Measurements from ENCODE around the gene AK8.
A peak's percentile ranks its signal among the peaks of the same experiment; 100 is the strongest.

The AK8 gene

GRCh38 chr9:132780230-132781007, 97.7 kb downstream of the AK8 start:
- Histone ChIP-seq H4K8ac (ENCODE audit: low read depth, low read length) (no peak overlapping the region), H2AK5ac (ENCODE audit: low read depth, low read length) (no peak overlapping the region), H3K79me1 (ENCODE audit: low read depth, low read length) (peaks cover 2% of the 10 kb centered on the region), H3K18ac (ENCODE audit: low read length) (no peak overlapping the region), H3K9me3 (replicated peaks in 1 of 2; ENCODE audit: control insufficient read depth in 2 of 2, insufficient read depth in 1 of 2, low read depth in 1 of 2, low read length in 2 of 2) (no peaks in the 10 kb centered on the region), H2BK120ac (ENCODE audit: low read depth, low read length) (no peak overlapping the region), H3K27me3 (ENCODE audit: control insufficient read depth in 3 of 3, insufficient read depth in 3 of 3, low read depth in 1 of 3, low read length in 3 of 3) (no peaks in the 10 kb centered on the region), H3K23ac (ENCODE audit: low read depth, low read length, poor library complexity) (no peak overlapping the region), H2BK15ac (ENCODE audit: low read length) (no peak overlapping the region), H3K36me3 (replicated peaks in 1 of 2; ENCODE audit: control insufficient read depth in 2 of 2, insufficient read depth in 2 of 2, low read length in 2 of 2) (no peaks in the 10 kb centered on the region), H3K4me1 (ENCODE audit: control insufficient read depth in 2 of 2, insufficient read depth in 1 of 2, low read depth in 1 of 2, low read length in 2 of 2) (peaks cover 0 to 5% of the 10 kb centered on the region in 2 donors), H2BK12ac (ENCODE audit: low read length) (no peak overlapping the region), H3K4me2 (ENCODE audit: insufficient read depth, low read length, poor library complexity, severe bottlenecking) (no peak overlapping the region), H3K14ac (ENCODE audit: low read length) (no peak overlapping the region), H2AFZ (ENCODE audit: low read length) (no peak overlapping the region), H4K91ac (ENCODE audit: low read depth, low read length, poor library complexity) (no peak overlapping the region), H3K9ac (ENCODE audit: low read depth, low read length, poor library complexity) (no peak overlapping the region), H2BK5ac (ENCODE audit: low read length) (no peak overlapping the region), H3K27ac (replicated peaks; ENCODE audit: low read length) (no peak overlapping the region), H3K4ac (ENCODE audit: low read length) (no peak overlapping the region), H3K4me3 (ENCODE audit: low read length in 2 of 2) (no peak overlapping the region)
- no peak for DNase-seq (ENCODE audit: low spot score)
- WGBS, 2 donors (ENCODE audit: extremely low coverage in 2 of 2, insufficient read length in 2 of 2, insufficient replicate concordance in 1 of 2) = no CpG with 5 or more reads among the region's 8 CpGs

GRCh38 chr9:132776891-132777290, 101.2 kb downstream of the AK8 start:
- Histone ChIP-seq H3K4me1 (ENCODE audit: control insufficient read depth in 2 of 2, insufficient read depth in 1 of 2, low read depth in 1 of 2, low read length in 2 of 2) (peaks cover 0 to 5% of the 10 kb centered on the region in 2 donors), H4K8ac (ENCODE audit: low read depth, low read length) (no peak overlapping the region), H3K9ac (ENCODE audit: low read depth, low read length, poor library complexity) (no peak overlapping the region), H3K9me3 (replicated peaks in 1 of 2; ENCODE audit: control insufficient read depth in 2 of 2, insufficient read depth in 1 of 2, low read depth in 1 of 2, low read length in 2 of 2) (peaks cover 0 to 3% of the 10 kb centered on the region in 2 donors), H3K79me1 (ENCODE audit: low read depth, low read length) (peaks cover 2% of the 10 kb centered on the region), H4K91ac (ENCODE audit: low read depth, low read length, poor library complexity) (no peak overlapping the region), H3K18ac (ENCODE audit: low read length) (no peak overlapping the region), H2AFZ (ENCODE audit: low read length) (no peak overlapping the region), H3K4me2 (ENCODE audit: insufficient read depth, low read length, poor library complexity, severe bottlenecking) (no peak overlapping the region), H3K27ac (replicated peaks; ENCODE audit: low read length) (no peak overlapping the region), H3K4me3 (ENCODE audit: low read length in 2 of 2) (no peak overlapping the region), H2BK5ac (ENCODE audit: low read length) (no peak overlapping the region), H3K36me3 (replicated peaks in 1 of 2; ENCODE audit: control insufficient read depth in 2 of 2, insufficient read depth in 2 of 2, low read length in 2 of 2) (no peaks in the 10 kb centered on the region), H2BK120ac (ENCODE audit: low read depth, low read length) (no peak overlapping the region), H3K27me3 (ENCODE audit: control insufficient read depth in 3 of 3, insufficient read depth in 3 of 3, low read depth in 1 of 3, low read length in 3 of 3) (no peaks in the 10 kb centered on the region), H2BK15ac (ENCODE audit: low read length) (no peak overlapping the region), H3K4ac (ENCODE audit: low read length) (no peak overlapping the region), H3K14ac (ENCODE audit: low read length) (no peak overlapping the region), H2AK5ac (ENCODE audit: low read depth, low read length) (no peak overlapping the region), H3K23ac (ENCODE audit: low read depth, low read length, poor library complexity) (no peak overlapping the region), H2BK12ac (ENCODE audit: low read length) (no peak overlapping the region)
- no peak for DNase-seq (ENCODE audit: low spot score)
- WGBS, 2 donors (ENCODE audit: extremely low coverage in 2 of 2, insufficient read length in 2 of 2, insufficient replicate concordance in 1 of 2) = no CpG with 5 or more reads among the region's 6 CpGs

GRCh38 chr9:132776268-132776667, 101.8 kb downstream of the AK8 start:
- no peak overlapping the region for H3K14ac ChIP-seq (ENCODE audit: low read length)
- H3K9ac ChIP-seq (ENCODE audit: low read depth, low read length, poor library complexity) = peak overlapping the region; percentile 68
- H2BK120ac ChIP-seq (ENCODE audit: low read depth, low read length) = no peak overlapping the region
- peaks cover 0 to 3% of the 10 kb centered on the region in 2 donors for H3K9me3 ChIP-seq (replicated peaks in 1 of 2; ENCODE audit: control insufficient read depth in 2 of 2, insufficient read depth in 1 of 2, low read depth in 1 of 2, low read length in 2 of 2)
- H2BK12ac ChIP-seq (ENCODE audit: low read length) = no peak overlapping the region
- H3K4ac ChIP-seq (ENCODE audit: low read length) = no peak overlapping the region
- peak overlapping the region; percentile 27 for H3K23ac ChIP-seq (ENCODE audit: low read depth, low read length, poor library complexity)
- H3K27me3 ChIP-seq (ENCODE audit: control insufficient read depth in 3 of 3, insufficient read depth in 3 of 3, low read depth in 1 of 3, low read length in 3 of 3) = no peaks in the 10 kb centered on the region
- no peak overlapping the region for H2BK5ac ChIP-seq (ENCODE audit: low read length)
- H4K8ac ChIP-seq (ENCODE audit: low read depth, low read length) = no peak overlapping the region
- WGBS, 2 donors (ENCODE audit: extremely low coverage in 2 of 2, insufficient read length in 2 of 2, insufficient replicate concordance in 1 of 2) = no CpG with 5 or more reads among the region's 11 CpGs
- H3K4me3 ChIP-seq (ENCODE audit: low read length in 2 of 2) = no peak overlapping the region
- no peak overlapping the region for H4K91ac ChIP-seq (ENCODE audit: low read depth, low read length, poor library complexity)
- H2AK5ac ChIP-seq (ENCODE audit: low read depth, low read length) = no peak overlapping the region
- no peak overlapping the region for H2BK15ac ChIP-seq (ENCODE audit: low read length)
- H3K27ac ChIP-seq (replicated peaks; ENCODE audit: low read length) = no peak overlapping the region
- peak overlapping the region; percentile 15 for H3K18ac ChIP-seq (ENCODE audit: low read length)
- H2AFZ ChIP-seq (ENCODE audit: low read length) = no peak overlapping the region
- no peak for DNase-seq (ENCODE audit: low spot score)
- H3K4me2 ChIP-seq (ENCODE audit: insufficient read depth, low read length, poor library complexity, severe bottlenecking) = no peak overlapping the region
- no peaks in the 10 kb centered on the region for H3K36me3 ChIP-seq (replicated peaks in 1 of 2; ENCODE audit: control insufficient read depth in 2 of 2, insufficient read depth in 2 of 2, low read length in 2 of 2)
- H3K79me1 ChIP-seq (ENCODE audit: low read depth, low read length) = peaks cover 2% of the 10 kb centered on the region
- H3K4me1 ChIP-seq (ENCODE audit: control insufficient read depth in 2 of 2, insufficient read depth in 1 of 2, low read depth in 1 of 2, low read length in 2 of 2) = peaks cover 0 to 5% of the 10 kb centered on the region in 2 donors

- H2BK120ac ChIP-seq (ENCODE audit: low read depth, low read length) = no peak overlapping the region
- no peak overlapping the region for H4K91ac ChIP-seq (ENCODE audit: low read depth, low read length, poor library complexity)
- H4K8ac ChIP-seq (ENCODE audit: low read depth, low read length) = no peak overlapping the region
- H3K27ac ChIP-seq (replicated peaks; ENCODE audit: low read length) = no peak overlapping the region
- H3K14ac ChIP-seq (ENCODE audit: low read length) = no peak overlapping the region
- H3K4me1 ChIP-seq (ENCODE audit: control insufficient read depth in 2 of 2, insufficient read depth in 1 of 2, low read depth in 1 of 2, low read length in 2 of 2) = peaks cover 2 to 3% of the 10 kb centered on the region in 2 donors
- H3K4me3 ChIP-seq (ENCODE audit: low read length in 2 of 2) = no peak overlapping the region
- H2BK5ac ChIP-seq (ENCODE audit: low read length) = no peak overlapping the region
- no peak overlapping the region for H2AFZ ChIP-seq (ENCODE audit: low read length)
- H3K9ac ChIP-seq (ENCODE audit: low read depth, low read length, poor library complexity) = no peak overlapping the region
- H2BK12ac ChIP-seq (ENCODE audit: low read length) = no peak overlapping the region
- DNase-seq (ENCODE audit: low spot score) = no peak
- H3K18ac ChIP-seq (ENCODE audit: low read length) = no peak overlapping the region
- H3K4me2 ChIP-seq (ENCODE audit: insufficient read depth, low read length, poor library complexity, severe bottlenecking) = no peak overlapping the region
- H3K4ac ChIP-seq (ENCODE audit: low read length) = no peak overlapping the region
- H3K27me3 ChIP-seq (ENCODE audit: control insufficient read depth in 3 of 3, insufficient read depth in 3 of 3, low read depth in 1 of 3, low read length in 3 of 3) = peaks cover 0 to under 1% (median 0%) of the 10 kb centered on the region in 3 experiments
- H3K36me3 ChIP-seq (replicated peaks in 1 of 2; ENCODE audit: control insufficient read depth in 2 of 2, insufficient read depth in 2 of 2, low read length in 2 of 2) = no peaks in the 10 kb centered on the region
- no peak overlapping the region for H2BK15ac ChIP-seq (ENCODE audit: low read length)
- H3K9me3 ChIP-seq (replicated peaks in 1 of 2; ENCODE audit: control insufficient read depth in 2 of 2, insufficient read depth in 1 of 2, low read depth in 1 of 2, low read length in 2 of 2) = peaks cover 0 to 3% of the 10 kb centered on the region in 2 donors
- no peak overlapping the region for H2AK5ac ChIP-seq (ENCODE audit: low read depth, low read length)
- H3K23ac ChIP-seq (ENCODE audit: low read depth, low read length, poor library complexity) = no peak overlapping the region
- peaks cover 2% of the 10 kb centered on the region for H3K79me1 ChIP-seq (ENCODE audit: low read depth, low read length)
- WGBS, 2 donors (ENCODE audit: extremely low coverage in 2 of 2, insufficient read length in 2 of 2, insufficient replicate concordance in 1 of 2) = no CpG with 5 or more reads among the region's 4 CpGs
These were observed 102.4 kb downstream of the AK8 start for GRCh38 chr9:132775720-132776119.

Data from neuronal stem cell (in vitro differentiated cells).